CD4-positive, CD25-positive, alpha-beta regulatory T cell (primary cell): Measurements from ENCODE around the gene UST. TPM values are rescaled to one million over a fixed set of nuclear protein-coding genes. Genes with fewer than 3 reads are reported as not detected.
A peak's percentile ranks its signal among the peaks of the same experiment; 100 is the strongest.
"Not testable (repeated sequence)": the region's sequence is repeated elsewhere in the genome, so short reads cannot be mapped to it uniquely, and the experiment has no call there.

Experiments
- ATAC-seq, 2 donors: fragments of 150-1000 bp; cut with Tn5 transposase; one replicate each; pipeline ENCODE4 v1.10.0; 2021; ENCODE audit warnings: low read depth in 2 of 2, moderate number of reproducible peaks in 2 of 2, moderate library complexity in 1 of 2
- DNase-seq, 3 donors: peaks; one replicate each; pipeline versions ENCODE4 v3.0.0 to v3.0.0-alpha.2; 2012 to 2022; ENCODE audit warnings: mixed read lengths in 1 of 3
- H3K27ac ChIP-seq: one replicate; pipeline ENCODE4 v1.7.0; 2013; ENCODE audit warnings: mild to moderate bottlenecking, low read length; ENCODE audit not compliant: insufficient read depth, poor library complexity, severe bottlenecking
- H3K27me3 ChIP-seq: one replicate; pipeline ENCODE4 v1.7.0; 2013; ENCODE audit warnings: low read length; ENCODE audit not compliant: control insufficient read depth, insufficient read depth
- H3K36me3 ChIP-seq: one replicate; pipeline ENCODE4 v1.7.0; 2013; ENCODE audit warnings: mild to moderate bottlenecking, low read length, moderate library complexity; ENCODE audit not compliant: control insufficient read depth, insufficient read depth
- H3K4me1 ChIP-seq: 2 replicates; pipeline ENCODE4 v1.7.0; 2013; ENCODE audit warnings: mild to moderate bottlenecking, low read length; ENCODE audit not compliant: insufficient read depth, control insufficient read depth, poor library complexity, severe bottlenecking
- H3K4me3 ChIP-seq: one replicate; pipeline ENCODE4 v1.7.0; 2013; ENCODE audit warnings: low read depth, mild to moderate bottlenecking, low read length, moderate library complexity
- H3K9me3 ChIP-seq, 2 experiments: 1 replicate in 1 of 2; 2 replicates in 1 of 2; pipeline ENCODE4 v1.7.0; 2013; ENCODE audit warnings: low read length in 2 of 2, mild to moderate bottlenecking in 1 of 2, moderate library complexity in 1 of 2; ENCODE audit not compliant: control insufficient read depth in 2 of 2
- H3K27ac Mint-ChIP-seq, 3 donors: one replicate each; pipeline ENCODE4 v1.8.0; 2020 to 2022; ENCODE audit warnings: mild to moderate bottlenecking in 3 of 3, mixed read lengths in 3 of 3, moderate library complexity in 2 of 3
- H3K27me3 Mint-ChIP-seq: one replicate; pipeline ENCODE4 v1.8.0; 2022; ENCODE audit warnings: mild to moderate bottlenecking, mixed read lengths
- H3K36me3 Mint-ChIP-seq: one replicate; pipeline ENCODE4 v1.8.0; 2020; ENCODE audit warnings: mixed read lengths
- H3K4me1 Mint-ChIP-seq, 4 donors: one replicate each; pipeline ENCODE4 v1.8.0; 2020 to 2022; ENCODE audit warnings: mixed read lengths in 4 of 4, mild to moderate bottlenecking in 1 of 4
- H3K4me3 Mint-ChIP-seq, 4 donors: one replicate each; pipeline ENCODE4 v1.8.0; 2020 to 2022; ENCODE audit warnings: mild to moderate bottlenecking in 4 of 4, mixed read lengths in 4 of 4, moderate library complexity in 3 of 4
- H3K9me3 Mint-ChIP-seq, 7 donors: one replicate each; pipeline ENCODE4 v1.8.0; 2020 to 2022; ENCODE audit warnings: mixed read lengths in 7 of 7, mild to moderate bottlenecking in 3 of 7, moderate library complexity in 2 of 7
- polyA plus RNA-seq, 4 donors: library from polyadenylated mRNA; unstranded; fragments of 300-500 nt; fragmentation: Illumina TruSeq; gene quantifications; one replicate each; pipeline ENCODE4 v1.2.3, GENCODE V29; 2021
- total RNA-seq: library from RNA; stranded (reverse); gene quantifications from one replicate; pipeline ENCODE4 v1.2.3, GENCODE V29; 2022

The UST gene
- total and polyA plus RNA-seq, 5 donors from 2014 or later: 1.1 to 2.9 (median 2.5) TPM

DNA sequence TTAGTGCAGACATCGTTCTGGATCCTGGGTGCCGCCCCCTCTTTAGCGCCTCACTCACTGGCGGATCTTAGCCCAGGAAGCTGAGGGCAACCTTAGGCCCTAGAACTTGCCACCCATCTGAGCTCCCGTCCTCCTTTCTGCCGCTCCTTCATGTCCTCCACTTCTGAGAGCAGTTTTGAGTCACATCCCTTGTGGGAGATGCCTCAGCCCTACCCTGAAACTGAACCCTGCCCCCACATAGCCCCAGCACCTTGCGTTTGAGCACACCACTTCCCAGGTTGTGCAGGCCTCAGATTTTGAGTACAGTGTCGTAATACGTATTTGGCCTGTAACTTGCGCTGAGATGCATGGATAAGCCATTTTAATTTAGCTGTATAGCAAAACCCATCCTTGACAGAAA lies 169.7 kb downstream of the UST start:
- H3K4me1 Mint-ChIP-seq, H3K27ac Mint-ChIP-seq, H3K4me3 Mint-ChIP-seq, H3K9me3 ChIP-seq, H3K36me3 Mint-ChIP-seq, H3K4me1 ChIP-seq, H3K27ac ChIP-seq, H3K27me3 ChIP-seq, H3K36me3 ChIP-seq, ATAC-seq, H3K27me3 Mint-ChIP-seq, H3K4me3 ChIP-seq: not testable (repeated sequence)
- H3K9me3 Mint-ChIP-seq: peaks cover 0 to 12% (median 4%) of the 10 kb centered on the region in 7 donors
- peak in 1 of 3 donors; percentile 5 for DNase-seq

DNA sequence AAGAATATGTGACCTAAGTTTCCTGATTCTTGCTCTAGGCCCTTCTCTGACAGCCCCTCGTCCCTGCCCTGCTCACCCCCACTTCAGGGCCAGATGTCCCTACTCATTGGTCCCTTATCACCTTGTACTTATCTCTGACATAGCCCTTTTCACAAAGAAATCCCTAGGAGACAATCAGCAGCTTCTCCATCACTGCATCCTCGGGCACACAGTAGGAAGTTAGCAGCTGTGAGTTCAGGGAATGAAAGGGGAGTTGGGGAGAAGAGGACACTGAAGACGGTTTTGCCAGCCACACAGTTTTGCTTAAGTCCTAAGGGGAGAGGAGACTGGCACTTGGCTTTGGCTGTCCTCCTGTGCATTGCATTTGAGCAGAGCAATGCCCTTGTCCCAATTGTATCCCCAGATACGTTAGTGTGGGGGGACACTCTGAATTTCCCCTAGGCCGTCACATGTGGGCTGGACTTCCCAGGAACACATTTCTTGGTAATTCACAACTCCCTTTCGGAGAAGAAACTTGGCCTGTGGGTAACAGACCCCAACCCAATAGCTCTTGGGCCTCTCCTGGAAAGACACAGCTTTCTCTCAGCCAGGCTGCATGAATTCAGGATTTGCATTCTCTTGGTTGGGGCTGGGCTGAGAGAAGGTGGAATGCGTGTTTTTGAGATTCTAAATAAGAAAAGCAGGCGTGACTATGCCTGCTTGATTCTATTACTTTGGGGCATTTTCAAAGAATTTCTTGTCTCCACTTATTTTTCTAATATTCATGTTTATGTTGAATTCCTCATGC lies 177.6 kb downstream of the UST start:
- no peaks in the 10 kb centered on the region for H3K36me3 Mint-ChIP-seq
- ATAC-seq (no peak), DNase-seq (no peak)
- H3K36me3 ChIP-seq: no peaks in the 10 kb centered on the region
- H3K27me3 Mint-ChIP-seq: peaks cover 4% of the 10 kb centered on the region
- H3K27ac Mint-ChIP-seq: no peak overlapping the region
- no peaks in the 10 kb centered on the region for H3K4me1 ChIP-seq
- H3K4me1 Mint-ChIP-seq: no peaks in the 10 kb centered on the region
- no peak overlapping the region for H3K4me3 ChIP-seq
- peaks cover 0 to 1% (median 0%) of the 10 kb centered on the region in 7 donors for H3K9me3 Mint-ChIP-seq
- H3K4me3 Mint-ChIP-seq: no peak overlapping the region
- no peak overlapping the region for H3K27ac ChIP-seq
- H3K9me3 ChIP-seq: no peaks in the 10 kb centered on the region
- H3K27me3 ChIP-seq: no peaks in the 10 kb centered on the region

DNA sequence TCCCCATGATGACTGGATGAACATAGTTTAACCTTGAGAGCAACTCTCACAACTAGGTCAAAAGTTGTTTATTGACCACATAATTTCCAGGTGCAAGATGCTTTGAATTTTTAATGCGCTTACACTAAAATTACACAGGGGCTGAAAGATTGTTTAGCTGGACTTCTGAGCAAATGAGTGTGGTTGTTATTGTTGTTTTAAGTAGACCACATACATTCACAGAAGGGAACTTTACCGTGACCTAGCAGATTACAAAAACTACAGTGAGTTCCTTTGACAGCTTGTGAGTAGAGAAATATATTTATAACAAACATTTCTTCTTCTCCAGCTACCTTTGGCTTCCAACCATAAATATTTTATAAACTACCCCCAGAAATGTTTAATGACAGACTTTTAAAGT lies 178.9 kb downstream of the UST start:
- Mint-ChIP-seq H3K36me3 (no peaks in the 10 kb centered on the region), H3K27ac (no peak overlapping the region), H3K27me3 (peaks cover 8% of the 10 kb centered on the region), H3K9me3 (peaks cover 0 to 1% (median 0%) of the 10 kb centered on the region in 7 donors), H3K4me1 (no peaks in the 10 kb centered on the region), H3K4me3 (no peak overlapping the region)
- H3K27ac ChIP-seq: no peak overlapping the region
- H3K9me3 ChIP-seq: no peaks in the 10 kb centered on the region
- no peaks in the 10 kb centered on the region for H3K4me1 ChIP-seq
- no peak for DNase-seq
- no peak for ATAC-seq
- no peaks in the 10 kb centered on the region for H3K36me3 ChIP-seq
- no peaks in the 10 kb centered on the region for H3K27me3 ChIP-seq
- H3K4me3 ChIP-seq: no peak overlapping the region

DNA sequence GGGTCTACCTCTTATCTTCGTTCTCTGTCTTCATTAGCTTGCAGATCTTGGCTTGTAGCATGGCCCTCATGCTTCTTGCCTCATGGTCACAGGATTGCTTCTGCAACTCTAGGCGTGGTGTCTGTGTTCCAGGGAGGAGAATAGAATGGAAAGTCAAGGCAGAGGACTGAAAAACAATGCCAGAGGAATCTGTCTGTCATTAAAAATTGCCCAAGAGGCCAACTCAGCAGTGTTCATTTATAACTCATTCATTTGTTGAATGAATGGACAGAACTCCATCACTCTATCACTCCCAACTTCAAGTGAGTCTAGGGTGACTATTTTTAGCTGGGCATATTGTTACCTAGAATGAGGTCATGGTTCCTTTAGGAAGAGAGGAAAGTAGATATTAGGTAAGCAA lies 179.6 kb downstream of the UST start:
- no peaks in the 10 kb centered on the region for H3K27me3 ChIP-seq
- no peaks in the 10 kb centered on the region for H3K9me3 ChIP-seq
- Mint-ChIP-seq H3K27me3 (peaks cover 8% of the 10 kb centered on the region), H3K36me3 (no peaks in the 10 kb centered on the region), H3K4me3 (no peak overlapping the region), H3K27ac (no peak overlapping the region), H3K9me3 (peaks cover 0 to 1% (median 0%) of the 10 kb centered on the region in 7 donors), H3K4me1 (no peaks in the 10 kb centered on the region)
- no peak overlapping the region for H3K4me3 ChIP-seq
- no peaks in the 10 kb centered on the region for H3K36me3 ChIP-seq
- H3K27ac ChIP-seq: no peak overlapping the region
- DNase-seq: no peak
- ATAC-seq: no peak
- H3K4me1 ChIP-seq: no peaks in the 10 kb centered on the region

DNA sequence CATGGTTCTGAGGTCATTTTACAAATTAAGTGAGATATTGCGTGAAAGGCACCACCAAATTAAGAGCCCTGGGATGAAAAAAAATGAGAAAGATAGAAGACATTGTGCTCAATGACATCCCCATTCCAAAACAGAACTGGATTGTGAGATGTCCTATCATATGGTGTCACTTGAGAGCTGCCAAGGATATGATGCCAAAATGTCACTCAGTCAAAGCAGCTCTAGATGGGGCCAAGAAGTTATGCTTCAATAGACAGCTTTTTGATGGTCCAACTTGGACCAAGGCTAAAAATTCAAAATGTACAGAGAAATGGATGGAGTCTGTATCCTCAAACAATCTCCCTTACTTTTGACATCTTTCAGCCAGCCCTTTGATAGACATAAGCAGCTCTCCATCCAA lies 180.8 kb downstream of the UST start:
- ATAC-seq (no peak), DNase-seq (no peak)
- no peak overlapping the region for H3K27ac Mint-ChIP-seq
- Histone ChIP-seq H3K27me3 (no peaks in the 10 kb centered on the region), H3K27ac (no peak overlapping the region), H3K4me3 (no peak overlapping the region), H3K36me3 (no peaks in the 10 kb centered on the region), H3K9me3 (no peaks in the 10 kb centered on the region), H3K4me1 (no peaks in the 10 kb centered on the region)
- no peaks in the 10 kb centered on the region for H3K4me1 Mint-ChIP-seq
- peaks cover 8% of the 10 kb centered on the region for H3K27me3 Mint-ChIP-seq
- H3K4me3 Mint-ChIP-seq: no peak overlapping the region
- H3K36me3 Mint-ChIP-seq: no peaks in the 10 kb centered on the region
- no peaks in the 10 kb centered on the region for H3K9me3 Mint-ChIP-seq

DNA sequence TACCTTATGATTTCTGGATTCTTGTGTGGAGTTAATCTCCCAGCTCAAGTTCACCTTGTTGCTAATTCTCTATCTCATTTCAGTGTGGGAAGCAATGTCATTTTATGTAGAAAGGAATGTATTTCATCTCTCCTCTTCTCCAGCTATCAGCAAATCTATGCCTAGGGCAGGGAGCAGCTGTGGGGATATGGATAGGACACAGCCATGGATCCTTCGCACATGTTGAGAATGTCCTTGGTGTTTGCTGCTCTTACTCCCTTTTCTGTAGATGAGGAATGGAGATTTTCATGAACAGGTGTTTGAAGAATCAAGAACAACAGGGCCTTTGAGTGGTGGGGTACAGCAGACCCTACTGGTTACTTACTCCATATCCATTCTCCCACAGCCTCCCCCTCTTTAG lies 182.0 kb downstream of the UST start:
- Mint-ChIP-seq H3K4me1 (peaks cover 0 to 2% (median 0%) of the 10 kb centered on the region in 4 donors), H3K27me3 (peaks cover 8% of the 10 kb centered on the region), H3K27ac (no peak overlapping the region), H3K9me3 (no peaks in the 10 kb centered on the region), H3K4me3 (no peak overlapping the region), H3K36me3 (no peaks in the 10 kb centered on the region)
- Histone ChIP-seq H3K9me3 (no peaks in the 10 kb centered on the region), H3K4me3 (no peak overlapping the region), H3K4me1 (no peaks in the 10 kb centered on the region), H3K27me3 (peaks cover 4% of the 10 kb centered on the region), H3K27ac (no peak overlapping the region), H3K36me3 (no peaks in the 10 kb centered on the region)
- ATAC-seq (no peak), DNase-seq (no peak)

DNA sequence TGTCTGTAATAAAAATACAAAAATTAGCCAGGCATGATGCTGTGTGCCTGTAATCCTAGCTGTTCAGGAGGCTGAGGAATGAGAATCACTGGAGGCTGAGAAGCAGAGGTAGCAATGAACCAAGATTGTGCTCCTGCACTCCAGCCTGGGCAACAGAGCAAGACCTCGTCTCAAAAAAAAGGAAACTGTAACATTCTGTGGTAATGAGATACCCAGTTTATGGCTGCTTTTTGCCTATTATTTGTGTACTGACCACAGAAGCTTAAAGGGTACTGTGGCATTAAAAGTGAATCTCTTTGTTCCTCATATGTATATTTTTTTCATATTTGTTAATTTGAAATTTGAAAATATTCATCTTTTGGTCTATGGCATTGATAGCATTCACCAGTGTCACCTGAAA lies 185.4 kb downstream of the UST start:
- H3K27me3 Mint-ChIP-seq: peaks cover 4% of the 10 kb centered on the region
- H3K27me3 ChIP-seq: peaks cover 5% of the 10 kb centered on the region
- H3K4me3 Mint-ChIP-seq: no peak overlapping the region
- H3K36me3 Mint-ChIP-seq: no peaks in the 10 kb centered on the region
- H3K27ac Mint-ChIP-seq: no peak overlapping the region
- H3K4me1 Mint-ChIP-seq: peaks cover 0 to 3% (median 0%) of the 10 kb centered on the region in 4 donors
- H3K9me3 Mint-ChIP-seq: no peaks in the 10 kb centered on the region
- H3K27ac ChIP-seq: no peak overlapping the region
- no peak for ATAC-seq
- no peaks in the 10 kb centered on the region for H3K4me1 ChIP-seq
- H3K9me3 ChIP-seq: no peaks in the 10 kb centered on the region
- DNase-seq: no peak
- no peaks in the 10 kb centered on the region for H3K36me3 ChIP-seq
- no peak overlapping the region for H3K4me3 ChIP-seq

DNA sequence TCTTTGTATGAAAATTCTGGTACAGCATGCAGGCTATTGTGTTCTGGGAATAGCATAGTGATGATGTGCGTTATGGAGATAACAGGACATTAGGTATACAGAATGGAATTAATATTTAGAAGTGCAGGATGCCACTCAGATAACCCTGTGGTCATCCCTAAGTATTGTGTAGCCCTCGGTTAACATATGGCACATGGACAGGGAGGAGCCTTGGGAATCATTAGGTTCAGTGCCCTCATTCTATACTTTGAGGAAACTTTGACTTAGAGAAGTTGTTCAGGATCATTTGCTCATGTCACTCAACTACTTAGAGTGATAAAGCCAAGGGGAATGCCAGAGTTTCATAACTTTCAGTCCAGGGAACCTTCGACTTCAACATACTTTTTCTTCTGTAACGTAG lies 185.9 kb downstream of the UST start:
- ATAC-seq: no peak
- Histone ChIP-seq H3K27me3 (peaks cover 5% of the 10 kb centered on the region), H3K9me3 (no peaks in the 10 kb centered on the region), H3K27ac (no peak overlapping the region), H3K36me3 (no peaks in the 10 kb centered on the region), H3K4me1 (no peaks in the 10 kb centered on the region), H3K4me3 (no peak overlapping the region)
- Mint-ChIP-seq H3K4me1 (peaks cover 0 to 3% (median 0%) of the 10 kb centered on the region in 4 donors), H3K9me3 (no peaks in the 10 kb centered on the region), H3K27me3 (peaks cover 4% of the 10 kb centered on the region), H3K4me3 (no peak overlapping the region), H3K36me3 (no peaks in the 10 kb centered on the region), H3K27ac (no peak overlapping the region)
- no peak for DNase-seq
